GM21447 (cell line): ENCODE measurements around the gene KANSL1L.
"Not testable (repeated sequence)": the region's sequence is repeated elsewhere in the genome, so short reads cannot be mapped to it uniquely, and the experiment has no call there.

ENCODE experiments used
- ATAC-seq: cut with Tn5 transposase; IDR thresholded peaks from one replicate; pipeline ENCODE4 v1.9.1; 2021; ENCODE audit not compliant: unreplicated experiment

Gene KANSL1L

GRCh38 chr2:210171309-210172218, at the start of gene KANSL1L:
Gene KANSL1L (minus strand): TSS chr2:210171409. CDS start chr2:210154582, 16,827 bp downstream.
- peak; percentile 66 for ATAC-seq

- no peak for ATAC-seq
These were observed 43.9 kb upstream of the KANSL1L start for GRCh38 chr2:210215120-210215519.

- no peak for ATAC-seq
These were observed 39.0 kb upstream of the KANSL1L start for GRCh38 chr2:210210185-210210584.

GRCh38 chr2:210207929-210208328, 36.7 kb upstream of the KANSL1L start:
- ATAC-seq: no peak

- no peak for ATAC-seq
These were observed 32.3 kb upstream of the KANSL1L start for GRCh38 chr2:210203558-210203957.

- no peak for ATAC-seq
These were observed 31.9 kb upstream of the KANSL1L start for GRCh38 chr2:210203147-210203546.

GRCh38 chr2:210199854-210200253, 28.6 kb upstream of the KANSL1L start:
- no peak for ATAC-seq

- ATAC-seq: peak; percentile 47
These were observed 28.1 kb upstream of the KANSL1L start for GRCh38 chr2:210199186-210199765.

- no peak for ATAC-seq
These were observed 27.1 kb upstream of the KANSL1L start for GRCh38 chr2:210198326-210198725.

- no peak for ATAC-seq
These were observed 26.5 kb upstream of the KANSL1L start for GRCh38 chr2:210197720-210198119.

GRCh38 chr2:210195101-210195852, 24.1 kb upstream of the KANSL1L start:
- ATAC-seq: peak; percentile 47

GRCh38 chr2:210190345-210190744, 19.1 kb upstream of the KANSL1L start:
- ATAC-seq: no peak

GRCh38 chr2:210189452-210190138, 18.4 kb upstream of the KANSL1L start:
- no peak for ATAC-seq

GRCh38 chr2:210188755-210189154, 17.5 kb upstream of the KANSL1L start:
- no peak for ATAC-seq

GRCh38 chr2:210188190-210188589, 17.0 kb upstream of the KANSL1L start:
- ATAC-seq: no peak

- ATAC-seq: not testable (repeated sequence)
These were observed 12.7 kb upstream of the KANSL1L start for GRCh38 chr2:210183936-210184335.

- not testable (repeated sequence) for ATAC-seq
These were observed 10.4 kb upstream of the KANSL1L start for GRCh38 chr2:210181606-210182088.

- ATAC-seq: not testable (repeated sequence)
These were observed 9.9 kb upstream of the KANSL1L start for GRCh38 chr2:210181033-210181605.

GRCh38 chr2:210180477-210180876, 9.3 kb upstream of the KANSL1L start:
- ATAC-seq: no peak

- no peak for ATAC-seq
These were observed 8.3 kb upstream of the KANSL1L start for GRCh38 chr2:210179351-210179990.
